ENCODE data around the gene SIL1. TPM values are rescaled to one million over a fixed set of nuclear protein-coding genes. Genes with fewer than 3 reads are reported as not detected.
"Not testable (repeated sequence)": the region's sequence is repeated elsewhere in the genome, so short reads cannot be mapped to it uniquely, and the experiment has no call there.

Gene SIL1
- total RNA-seq, 2 donors from 2014 or later: 24.4 to 27.0 TPM

- Mint-ChIP-seq H3K4me3 (no peak overlapping the region), H3K36me3 (ENCODE audit: low read depth) (peaks cover 64% of the 10 kb centered on the region), H3K9me3 (no peaks in the 10 kb centered on the region), H3K27ac (no peak overlapping the region), H3K27me3 (no peaks in the 10 kb centered on the region), H3K4me1 (no peaks in the 10 kb centered on the region)
- ATAC-seq (replicated peaks): no peak
Measured at GRCh38 chr5:139019211-139019610, 179.0 kb downstream of the SIL1 start.

- Mint-ChIP-seq H3K4me3 (no peak overlapping the region), H3K27ac (no peak overlapping the region), H3K36me3 (ENCODE audit: low read depth) (peaks cover 76% of the 10 kb centered on the region), H3K9me3 (no peaks in the 10 kb centered on the region), H3K4me1 (no peaks in the 10 kb centered on the region), H3K27me3 (no peaks in the 10 kb centered on the region)
- ATAC-seq (replicated peaks): no peak
Measured at GRCh38 chr5:139017624-139018023, 180.5 kb downstream of the SIL1 start.

GRCh38 chr5:139016186-139016585, 182.0 kb downstream of the SIL1 start:
- Mint-ChIP-seq H3K36me3 (ENCODE audit: low read depth) (peaks cover 68% of the 10 kb centered on the region), H3K27ac (no peak overlapping the region)

GRCh38 chr5:139014726-139015125, 183.4 kb downstream of the SIL1 start:
- H3K4me1 Mint-ChIP-seq: no peaks in the 10 kb centered on the region
- H3K4me3 Mint-ChIP-seq: no peak overlapping the region
- no peak overlapping the region for H3K27ac Mint-ChIP-seq
- H3K9me3 Mint-ChIP-seq: peaks cover 4% of the 10 kb centered on the region
- H3K36me3 Mint-ChIP-seq (ENCODE audit: low read depth): peaks cover 53% of the 10 kb centered on the region
- ATAC-seq (replicated peaks): no peak
- H3K27me3 Mint-ChIP-seq: no peaks in the 10 kb centered on the region

More at GRCh38 chr5:139016186-139016585, 182.0 kb downstream of the SIL1 start:
- Mint-ChIP-seq H3K4me3 (no peak overlapping the region), H3K9me3 (peaks cover 4% of the 10 kb centered on the region), H3K27me3 (no peaks in the 10 kb centered on the region), H3K4me1 (no peaks in the 10 kb centered on the region)
- ATAC-seq (replicated peaks): peak; percentile 32

- no peak for ATAC-seq (replicated peaks)
- Mint-ChIP-seq H3K27me3 (no peaks in the 10 kb centered on the region), H3K4me3 (peak overlapping the region; percentile 33), H3K27ac (no peak overlapping the region), H3K4me1 (no peaks in the 10 kb centered on the region), H3K36me3 (ENCODE audit: low read depth) (peaks cover 32% of the 10 kb centered on the region), H3K9me3 (peaks cover 4% of the 10 kb centered on the region)
Measured at GRCh38 chr5:139012176-139012575, 186.0 kb downstream of the SIL1 start.

GRCh38 chr5:139011156-139011555, 187.0 kb downstream of the SIL1 start:
- H3K27me3 Mint-ChIP-seq; H3K27ac Mint-ChIP-seq; H3K4me1 Mint-ChIP-seq; ATAC-seq (replicated peaks); H3K9me3 Mint-ChIP-seq: not testable (repeated sequence)
- Mint-ChIP-seq H3K36me3 (ENCODE audit: low read depth) (peaks cover 27% of the 10 kb centered on the region), H3K4me3 (peak overlapping the region; percentile 33)

GRCh38 chr5:139004374-139005307, 193.5 kb downstream of the SIL1 start:
- Mint-ChIP-seq H3K4me3 (no peak overlapping the region), H3K27ac (no peak overlapping the region), H3K27me3 (no peaks in the 10 kb centered on the region), H3K4me1 (no peaks in the 10 kb centered on the region), H3K36me3 (ENCODE audit: low read depth) (peaks cover 6% of the 10 kb centered on the region), H3K9me3 (no peaks in the 10 kb centered on the region)
- ATAC-seq (replicated peaks): no peak

GRCh38 chr5:138999674-139000073, 198.5 kb downstream of the SIL1 start:
- Mint-ChIP-seq H3K36me3 (ENCODE audit: low read depth) (peaks cover 6% of the 10 kb centered on the region), H3K27me3 (no peaks in the 10 kb centered on the region), H3K4me1 (no peaks in the 10 kb centered on the region), H3K9me3 (no peaks in the 10 kb centered on the region), H3K4me3 (no peak overlapping the region), H3K27ac (no peak overlapping the region)
- ATAC-seq (replicated peaks): no peak

GRCh38 chr5:138998521-138998920, 199.6 kb downstream of the SIL1 start:
- no peaks in the 10 kb centered on the region for H3K9me3 Mint-ChIP-seq
- ATAC-seq (replicated peaks): no peak
- no peak overlapping the region for H3K4me3 Mint-ChIP-seq
- no peaks in the 10 kb centered on the region for H3K4me1 Mint-ChIP-seq
- H3K27me3 Mint-ChIP-seq: no peaks in the 10 kb centered on the region
- H3K27ac Mint-ChIP-seq: no peak overlapping the region
- H3K36me3 Mint-ChIP-seq (ENCODE audit: low read depth): peaks cover 6% of the 10 kb centered on the region

GRCh38 chr5:138996120-138996519, 202.0 kb downstream of the SIL1 start:
- Mint-ChIP-seq H3K27ac (no peak overlapping the region), H3K4me1 (no peaks in the 10 kb centered on the region), H3K27me3 (no peaks in the 10 kb centered on the region), H3K4me3 (no peak overlapping the region), H3K36me3 (ENCODE audit: low read depth) (peaks cover 1% of the 10 kb centered on the region), H3K9me3 (no peaks in the 10 kb centered on the region)
- ATAC-seq (replicated peaks): no peak

GRCh38 chr5:138990986-138991590, 207.1 kb downstream of the SIL1 start:
- Mint-ChIP-seq H3K4me1 (no peaks in the 10 kb centered on the region), H3K27ac (no peak overlapping the region), H3K9me3 (no peaks in the 10 kb centered on the region), H3K4me3 (no peak overlapping the region), H3K36me3 (ENCODE audit: low read depth) (no peaks in the 10 kb centered on the region), H3K27me3 (no peaks in the 10 kb centered on the region)
- ATAC-seq (replicated peaks): no peak

GRCh38 chr5:138989720-138990119, 208.4 kb downstream of the SIL1 start:
- Mint-ChIP-seq H3K9me3 (no peaks in the 10 kb centered on the region), H3K27ac (no peak overlapping the region), H3K27me3 (no peaks in the 10 kb centered on the region), H3K4me1 (no peaks in the 10 kb centered on the region), H3K36me3 (ENCODE audit: low read depth) (no peaks in the 10 kb centered on the region), H3K4me3 (no peak overlapping the region)
- peak; percentile 37 for ATAC-seq (replicated peaks)

- H3K9me3 Mint-ChIP-seq: no peaks in the 10 kb centered on the region
- no peak for ATAC-seq (replicated peaks)
Measured at GRCh38 chr5:138986186-138986800, 211.9 kb downstream of the SIL1 start.

GRCh38 chr5:138985683-138986082, 212.5 kb downstream of the SIL1 start:
- ATAC-seq (replicated peaks): no peak
- no peak overlapping the region for H3K27ac Mint-ChIP-seq
- H3K27me3 Mint-ChIP-seq: no peaks in the 10 kb centered on the region
- no peaks in the 10 kb centered on the region for H3K36me3 Mint-ChIP-seq (ENCODE audit: low read depth)
- no peak overlapping the region for H3K4me3 Mint-ChIP-seq
- H3K4me1 Mint-ChIP-seq: peaks cover 10% of the 10 kb centered on the region
- H3K9me3 Mint-ChIP-seq: no peaks in the 10 kb centered on the region

More at GRCh38 chr5:138986186-138986800, 211.9 kb downstream of the SIL1 start:
- H3K4me3 Mint-ChIP-seq: no peak overlapping the region
- no peak overlapping the region for H3K27ac Mint-ChIP-seq
- no peaks in the 10 kb centered on the region for H3K27me3 Mint-ChIP-seq
- H3K36me3 Mint-ChIP-seq (ENCODE audit: low read depth): no peaks in the 10 kb centered on the region
- H3K4me1 Mint-ChIP-seq: peaks cover 10% of the 10 kb centered on the region

- Mint-ChIP-seq H3K36me3 (ENCODE audit: low read depth) (no peaks in the 10 kb centered on the region), H3K4me1 (peaks cover 13% of the 10 kb centered on the region), H3K27ac (no peak overlapping the region), H3K27me3 (no peaks in the 10 kb centered on the region), H3K4me3 (no peak overlapping the region), H3K9me3 (no peaks in the 10 kb centered on the region)
- no peak for ATAC-seq (replicated peaks)
Measured at GRCh38 chr5:138985256-138985655, 212.9 kb downstream of the SIL1 start.
